HG03280 (cell line): ENCODE measurements around the gene CMBL.

Experiments
- ATAC-seq: cut with Tn5 transposase; IDR thresholded peaks from one replicate; pipeline ENCODE4 v1.9.1; 2021; ENCODE audit warnings: mild to moderate bottlenecking, moderate library complexity; ENCODE audit not compliant: unreplicated experiment

Gene CMBL

DNA sequence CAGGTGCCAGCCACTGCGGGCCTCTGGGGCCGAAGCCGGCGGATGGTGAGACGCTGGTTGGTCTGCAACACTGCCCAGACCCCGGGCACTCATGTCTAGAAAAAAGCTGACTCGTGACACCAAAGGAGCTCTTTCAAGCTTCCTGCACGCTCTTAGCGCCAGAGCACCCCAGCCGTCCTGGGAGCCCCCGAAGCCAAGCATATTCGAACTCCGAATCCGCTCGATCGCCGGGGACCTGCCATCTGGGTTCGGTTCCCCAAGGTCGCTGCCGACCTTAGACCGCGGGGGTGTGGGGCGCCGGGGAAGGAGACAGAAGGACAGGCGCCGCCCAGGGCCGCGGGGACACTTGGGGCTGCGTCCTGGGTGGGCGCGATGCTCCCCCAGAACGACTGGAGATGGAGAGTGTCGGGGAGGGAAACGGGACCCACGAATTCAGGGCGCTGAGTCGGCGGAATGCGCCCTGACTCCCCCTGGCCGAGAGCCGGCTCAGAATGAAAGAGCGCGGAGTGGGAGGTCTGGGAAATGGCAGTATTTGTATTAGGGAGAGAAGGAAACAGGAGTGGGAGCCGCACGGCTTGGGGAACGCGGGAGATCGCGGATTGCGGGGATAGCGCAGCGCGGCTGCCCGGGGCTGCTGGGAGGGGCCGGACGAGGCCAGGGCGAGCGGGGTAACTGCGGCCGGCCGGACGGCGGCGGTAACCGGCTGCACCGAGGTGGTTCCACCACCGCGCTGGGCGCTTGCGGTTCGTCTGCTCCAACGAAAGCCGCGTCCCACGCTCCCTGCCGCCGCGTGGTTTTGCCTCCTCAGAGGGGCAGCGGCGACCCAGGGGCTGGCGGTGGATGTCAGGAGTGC lies 25.7 kb upstream of the CMBL start:
- peak; percentile 78 for ATAC-seq

DNA sequence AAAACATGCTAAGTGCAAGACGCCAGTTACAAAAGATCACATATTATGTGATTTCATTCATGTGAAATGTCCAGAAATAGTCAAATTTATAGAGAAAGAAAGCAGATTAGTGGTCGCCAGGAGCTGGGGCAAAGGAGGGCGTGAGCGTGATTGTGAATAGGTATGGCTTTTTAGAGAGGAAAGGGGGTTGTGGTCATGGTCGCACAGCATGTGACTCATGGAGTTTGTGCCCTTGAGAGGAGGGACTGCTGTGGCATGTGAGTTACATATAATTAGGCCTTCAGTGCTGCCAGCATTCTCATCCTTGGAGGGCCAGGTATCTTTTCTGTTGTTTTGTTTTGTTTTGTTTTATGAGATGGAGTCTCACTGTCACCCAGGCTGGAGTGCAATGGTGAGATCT lies 24.6 kb upstream of the CMBL start:
- no peak for ATAC-seq

DNA sequence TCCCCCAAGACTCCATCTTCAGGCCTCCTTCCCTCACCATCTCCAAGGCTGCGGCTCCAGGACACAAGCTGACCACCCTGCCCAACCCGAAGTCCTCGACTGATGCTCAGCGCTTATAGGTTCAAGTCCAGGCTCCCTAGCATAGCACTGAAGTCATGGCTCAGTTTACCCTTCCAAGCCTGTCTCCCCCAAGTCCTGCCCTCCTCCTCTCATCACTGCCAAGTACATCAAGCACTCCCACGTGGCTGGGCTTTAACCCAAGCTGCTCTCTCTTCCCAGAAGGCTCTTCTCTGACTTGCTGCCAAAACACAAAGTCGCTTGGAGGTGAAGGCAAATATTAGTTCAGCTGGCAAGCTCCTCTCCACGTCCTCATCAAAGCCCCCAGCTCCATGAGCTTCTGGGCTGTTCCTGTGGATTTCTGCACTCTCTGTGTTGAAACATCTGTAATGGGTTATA lies 23.7 kb upstream of the CMBL start:
- ATAC-seq = no peak

DNA sequence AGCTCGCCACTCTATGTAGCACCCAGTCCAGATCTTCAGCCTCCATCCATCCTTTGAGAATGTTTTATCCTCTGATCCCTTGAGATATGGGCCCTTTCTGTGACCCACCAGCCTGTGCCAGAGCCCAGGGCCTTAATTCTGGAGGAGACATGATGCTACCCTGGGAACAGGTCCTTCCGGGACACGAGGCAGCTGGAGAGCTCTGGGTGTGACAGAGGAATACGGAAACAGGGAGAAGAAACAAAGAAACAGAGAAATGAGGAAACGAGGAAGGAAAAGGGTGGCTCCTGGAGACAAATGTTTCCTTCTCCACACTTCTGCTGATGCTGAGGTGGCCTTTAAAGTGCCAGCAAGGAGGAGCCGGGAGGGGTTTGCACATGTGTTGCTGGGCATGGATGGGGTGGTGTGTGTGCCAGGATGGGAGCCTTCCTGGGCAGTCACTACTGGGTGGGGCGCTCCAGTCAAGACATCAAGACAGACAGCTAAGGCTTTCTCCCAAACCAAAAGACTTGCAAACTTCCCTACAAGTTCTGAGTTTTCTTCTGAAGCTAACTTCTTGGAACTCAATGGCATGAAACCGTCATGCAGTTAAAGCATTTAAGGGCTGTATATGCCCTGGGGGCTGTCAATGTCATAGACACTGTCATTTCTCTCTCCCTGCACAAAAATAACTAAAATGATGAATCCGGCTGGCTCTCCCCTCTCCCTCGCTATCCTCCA lies 23.0 kb upstream of the CMBL start:
- no peak for ATAC-seq

DNA sequence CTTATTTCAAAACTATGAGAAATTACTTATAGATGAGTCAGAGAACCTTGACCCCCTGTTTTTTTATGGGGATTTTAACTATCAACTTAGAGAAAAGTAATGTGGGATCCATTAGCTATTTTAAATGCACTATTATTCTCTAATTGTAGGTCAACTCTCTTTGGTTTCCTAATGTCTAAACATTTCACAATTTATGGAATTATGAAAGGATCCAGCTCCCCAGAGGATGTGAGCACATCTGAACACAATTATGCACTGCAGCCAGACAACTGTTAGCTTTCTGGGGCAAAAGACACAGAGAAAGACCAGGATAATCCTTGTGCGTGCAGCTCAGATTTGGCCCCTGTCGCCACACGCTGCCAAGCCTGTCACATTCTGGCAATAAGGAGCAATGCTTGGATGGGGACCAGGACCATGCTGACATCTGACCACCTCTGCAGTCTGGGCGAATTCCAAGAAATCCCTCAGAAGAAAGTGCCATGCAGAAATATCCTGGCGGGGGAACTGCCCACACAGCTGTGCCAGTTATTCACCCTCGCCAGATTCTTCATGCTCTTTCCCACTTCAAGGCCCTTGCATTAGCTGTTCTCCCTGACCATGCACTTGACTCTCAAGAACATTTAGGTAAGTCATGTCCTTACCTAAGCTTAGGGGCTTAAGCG lies 22.2 kb upstream of the CMBL start:
- no peak for ATAC-seq

DNA sequence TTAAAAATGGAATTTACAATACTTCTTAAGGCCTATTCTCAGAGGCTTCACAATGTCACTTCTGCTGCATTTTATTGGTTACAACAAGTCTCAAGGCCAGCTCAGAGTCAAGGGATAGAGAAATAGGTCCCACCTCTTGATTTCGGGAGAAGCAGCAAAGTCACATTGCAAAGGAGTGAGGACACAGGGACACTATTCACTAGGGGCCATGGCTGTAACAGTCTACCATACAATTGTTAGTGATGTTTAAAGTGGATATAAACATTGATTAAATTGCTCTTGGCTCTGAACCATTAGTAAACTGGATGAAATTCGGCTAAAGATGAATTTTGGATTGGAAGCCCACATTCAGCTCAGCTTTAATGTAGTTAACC lies 21.7 kb upstream of the CMBL start:
- no peak for ATAC-seq

DNA sequence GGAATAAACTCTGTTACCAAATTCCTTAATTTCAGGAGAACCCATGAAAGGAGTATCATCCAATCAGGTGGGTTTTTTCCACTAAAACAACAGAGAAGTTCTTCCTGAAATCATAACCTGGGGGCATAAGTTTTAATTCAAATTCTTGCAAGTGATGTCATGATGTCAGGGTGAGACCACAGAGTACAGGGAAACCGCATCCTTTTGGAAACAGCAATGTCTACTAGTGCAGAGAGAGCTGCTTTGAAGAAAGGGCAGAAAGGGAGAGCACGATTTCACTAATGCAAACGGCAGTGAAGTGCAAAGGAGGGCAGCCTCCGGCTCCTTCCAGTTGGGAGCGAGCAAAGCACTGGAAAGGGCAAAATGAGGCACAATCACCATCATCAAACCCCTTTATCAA lies 20.6 kb upstream of the CMBL start:
- no peak for ATAC-seq

DNA sequence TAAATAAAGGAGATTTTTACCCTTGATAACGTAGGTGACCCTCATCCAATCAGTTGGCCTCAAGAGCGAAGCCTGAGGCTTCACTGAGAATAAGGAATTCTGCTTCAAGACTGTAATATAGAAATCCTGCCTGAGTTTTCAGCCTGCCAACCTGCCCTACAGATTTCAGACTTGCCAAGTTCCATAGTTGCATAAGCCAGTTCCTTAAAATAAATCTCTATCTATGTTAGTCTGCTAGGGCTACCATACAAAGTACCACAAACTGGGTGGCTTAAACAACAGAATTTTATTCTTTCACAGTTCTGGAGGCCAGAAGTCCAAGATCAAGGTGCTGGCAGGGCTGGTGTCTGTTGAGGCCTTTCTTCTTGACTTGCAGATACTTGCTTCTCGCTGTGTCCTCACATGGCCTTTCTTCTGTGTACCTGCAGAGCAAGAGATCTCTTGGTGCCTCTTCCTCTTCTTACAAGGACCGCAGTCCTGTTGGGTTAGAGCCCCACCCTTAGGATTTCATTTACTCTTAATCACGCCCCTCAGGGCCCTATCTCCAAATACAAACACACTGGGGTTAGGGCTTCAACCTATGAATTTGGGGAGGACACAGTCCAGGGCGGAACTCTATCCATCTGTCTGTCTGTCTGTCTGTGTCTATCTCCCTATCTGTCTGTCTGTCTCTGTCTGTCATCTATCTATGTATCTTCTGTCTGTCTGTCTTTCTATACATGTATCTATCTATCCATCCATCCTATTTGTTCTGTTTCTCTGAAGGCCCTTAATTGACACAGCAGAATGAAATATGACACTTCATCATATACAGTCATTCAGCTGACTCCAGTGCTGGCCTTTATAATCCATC lies 17.0 kb upstream of the CMBL start:
- no peak for ATAC-seq

DNA sequence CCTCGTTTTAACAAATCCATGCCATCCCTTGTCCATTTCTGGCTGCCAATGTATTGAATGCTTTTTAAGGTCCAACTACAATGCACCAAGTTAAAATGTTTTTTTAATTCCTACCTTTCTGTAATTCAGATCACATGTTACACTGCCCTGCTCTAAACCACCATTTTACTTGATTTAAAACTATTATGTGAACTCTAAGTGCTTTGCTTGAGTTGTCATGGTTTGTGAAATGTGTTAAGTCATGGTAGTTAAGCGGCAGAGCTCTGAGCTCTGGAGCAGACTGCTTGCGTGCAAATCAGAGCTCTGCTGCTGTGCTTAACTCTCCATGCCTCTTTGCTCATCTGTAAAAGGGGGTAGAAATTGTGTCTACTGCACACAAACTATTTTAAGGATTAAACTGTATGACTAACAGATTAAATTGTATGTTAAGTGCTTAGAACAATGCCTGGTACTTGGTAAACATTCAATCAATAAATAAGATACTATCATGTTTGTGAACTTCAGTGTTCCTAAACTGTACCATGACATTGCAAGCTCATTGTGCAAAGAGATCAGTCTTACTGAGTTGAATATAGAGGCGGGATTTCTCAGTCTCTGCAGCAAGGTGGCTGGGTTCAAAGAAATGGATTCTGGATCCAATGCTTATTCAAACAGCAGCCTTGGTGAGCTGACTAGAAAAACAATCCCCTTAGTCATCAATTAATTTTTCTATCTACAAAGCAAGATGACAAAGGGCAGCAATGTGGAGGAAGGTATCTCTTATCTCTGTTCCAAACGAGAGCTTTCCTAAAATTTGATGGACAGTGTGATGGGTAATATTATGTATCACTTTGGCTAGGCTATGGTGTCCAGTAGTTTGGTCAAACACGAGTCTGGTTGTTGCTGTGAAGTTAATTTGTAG lies 16.1 kb upstream of the CMBL start:
- ATAC-seq = no peak

DNA sequence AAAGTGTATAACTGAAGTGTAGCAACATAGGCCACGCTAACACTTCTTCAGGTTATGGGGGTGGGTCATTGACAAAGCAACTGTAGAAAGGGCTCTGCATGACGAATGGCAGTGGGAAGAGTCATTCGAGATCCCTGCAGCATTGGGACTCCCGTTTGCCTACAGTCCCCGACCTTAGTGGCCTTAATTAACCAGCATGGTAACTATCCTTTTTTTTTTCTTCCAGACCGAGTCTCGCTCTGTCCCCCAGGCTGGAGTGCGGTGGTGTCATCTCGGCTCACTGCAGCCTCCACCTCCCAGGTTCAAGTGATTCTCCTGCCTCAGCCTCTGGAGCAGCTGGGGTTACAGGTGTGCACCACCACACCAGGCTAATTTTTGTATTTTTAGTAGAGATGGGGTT lies 14.2 kb upstream of the CMBL start:
- ATAC-seq = no peak

DNA sequence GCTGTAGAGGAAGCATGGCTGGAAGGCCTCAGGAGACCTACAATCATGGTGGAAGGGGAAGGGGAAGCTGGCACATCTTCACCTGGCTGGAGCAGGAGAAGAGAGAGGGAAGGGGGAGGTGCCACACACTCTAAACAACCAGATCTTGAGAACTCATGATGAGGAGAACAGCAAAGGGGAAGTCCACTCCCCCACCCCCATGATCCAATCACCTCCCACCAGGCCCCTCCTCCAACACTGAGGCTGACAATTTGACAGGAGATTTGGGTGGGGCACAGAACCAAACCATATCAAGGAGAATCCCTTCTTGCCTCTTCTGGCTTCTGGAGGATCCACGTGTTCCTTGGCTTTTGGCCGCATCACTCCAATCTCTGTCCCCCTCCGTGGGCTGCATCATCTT lies 13.1 kb upstream of the CMBL start:
- ATAC-seq = no peak

DNA sequence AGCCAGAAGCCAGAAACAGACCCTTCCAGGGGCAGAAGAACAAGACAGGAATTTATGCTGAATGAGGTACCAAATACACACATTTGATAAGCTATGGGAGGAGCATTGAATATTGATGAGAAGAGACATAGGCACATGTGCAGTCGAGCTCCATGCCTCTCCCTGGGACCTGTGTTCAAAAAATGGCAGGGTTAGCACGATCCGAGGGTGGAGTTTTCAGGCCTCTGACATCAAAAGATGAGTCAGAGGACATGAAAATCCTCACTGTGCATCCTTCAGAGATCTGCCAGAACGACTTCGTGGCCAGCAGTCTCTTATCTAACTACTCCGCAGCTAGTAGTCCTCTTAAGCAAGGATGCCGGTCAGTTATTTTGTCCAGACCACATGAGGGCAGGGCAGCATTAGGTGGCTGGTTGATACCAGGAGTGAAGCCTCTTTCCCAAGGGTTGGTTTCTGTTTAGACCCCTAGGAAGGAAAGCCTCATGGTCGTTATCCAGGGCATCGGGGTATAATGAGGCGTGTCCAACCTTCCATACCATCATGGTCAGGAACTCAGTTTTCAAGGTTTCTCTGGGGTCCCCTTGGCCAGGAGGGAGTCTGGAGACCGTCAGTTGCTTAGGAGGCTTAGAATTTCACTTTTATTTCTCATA lies 11.6 kb upstream of the CMBL start:
- no peak for ATAC-seq

DNA sequence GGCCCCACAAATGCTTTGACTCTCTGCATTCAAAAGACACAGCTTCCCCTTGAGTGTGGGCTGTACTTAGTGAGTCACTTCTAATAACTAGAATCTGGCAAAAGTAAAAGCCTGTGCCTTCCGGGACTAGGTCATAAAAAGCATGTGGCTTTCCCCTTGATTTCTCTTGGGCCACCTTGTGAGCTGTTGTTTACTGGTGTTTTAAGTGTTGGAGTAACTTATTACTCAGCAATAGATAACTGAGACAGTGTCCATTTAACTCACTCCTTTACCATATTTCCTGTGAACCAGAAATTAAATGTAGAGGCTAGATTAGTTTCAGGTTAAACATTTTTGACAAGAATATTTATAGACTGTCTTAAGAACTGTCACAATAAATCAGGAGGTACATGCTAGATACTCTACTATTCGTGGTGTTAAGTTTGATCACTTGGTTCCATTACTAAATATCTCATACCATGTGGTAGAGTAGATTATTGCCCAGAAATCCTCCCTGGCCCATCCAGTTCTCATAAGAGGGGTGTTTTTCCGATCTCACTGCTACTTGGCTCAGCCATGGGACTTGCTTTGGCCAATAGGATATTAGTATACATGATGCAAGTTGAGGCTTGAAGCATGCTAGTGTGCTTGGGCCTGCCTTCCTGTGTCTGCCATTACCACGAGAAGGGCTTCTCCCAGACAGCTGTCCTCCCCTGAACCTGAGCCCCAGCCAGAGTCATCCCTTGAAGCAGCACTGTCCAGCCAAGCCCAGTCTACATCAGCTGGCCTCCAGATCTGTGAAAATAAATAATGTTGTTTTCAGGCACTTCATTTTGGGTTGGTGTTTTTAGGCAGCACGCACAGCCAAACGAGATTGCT lies 10.4 kb upstream of the CMBL start:
- no peak for ATAC-seq

DNA sequence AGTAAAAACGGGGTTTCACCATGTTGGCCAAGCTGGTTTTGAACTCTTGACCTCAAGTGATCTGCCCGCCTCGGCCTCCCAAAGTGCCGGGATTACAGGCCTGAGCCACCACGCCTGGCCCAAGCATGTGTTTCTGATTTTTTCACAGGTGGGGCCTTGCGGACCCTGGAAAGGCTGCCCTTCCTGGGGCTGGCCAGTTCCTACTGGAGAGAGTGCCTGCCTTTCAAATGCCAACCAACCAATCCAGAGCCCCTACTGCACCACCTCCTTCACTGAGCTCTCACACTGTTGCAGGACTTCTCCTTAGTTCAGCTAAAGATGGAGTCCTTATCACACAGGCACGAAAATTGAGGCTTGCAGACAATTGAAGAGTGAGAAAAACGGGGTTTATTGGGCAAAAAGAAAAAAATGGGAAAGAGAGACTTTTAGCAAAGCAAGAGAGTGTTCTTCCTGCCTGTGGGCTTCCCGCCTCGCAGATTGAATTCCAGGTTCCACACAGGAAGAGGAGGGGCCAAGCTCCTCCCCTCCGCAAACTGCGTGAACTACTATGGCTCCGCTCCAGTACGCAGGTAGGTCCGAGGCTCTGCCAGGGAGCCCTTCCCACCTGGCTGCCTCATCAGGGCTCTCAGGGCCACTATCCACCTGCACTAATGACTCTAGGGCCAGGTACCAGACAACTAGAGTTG lies 8.3 kb upstream of the CMBL start:
- ATAC-seq = no peak

DNA sequence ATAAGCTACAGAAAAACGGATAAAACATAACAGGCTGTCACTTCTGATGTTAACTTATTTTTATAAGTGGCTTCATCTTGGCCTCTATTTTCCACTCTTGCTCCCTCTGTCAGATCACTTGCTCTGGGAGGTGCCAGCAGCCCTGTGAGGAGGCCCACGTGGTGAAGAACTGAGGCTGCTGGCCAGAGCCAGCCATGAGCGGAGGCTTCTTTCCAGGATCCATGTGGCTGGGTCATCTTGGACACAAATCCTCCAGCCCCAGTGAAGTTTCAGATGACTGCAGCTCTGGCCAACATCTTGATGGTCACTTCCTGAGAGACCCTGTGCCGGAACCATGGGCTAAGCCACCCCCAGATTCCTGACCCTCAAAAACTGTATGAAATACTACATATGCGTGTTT lies 7.5 kb upstream of the CMBL start:
- ATAC-seq = no peak

DNA sequence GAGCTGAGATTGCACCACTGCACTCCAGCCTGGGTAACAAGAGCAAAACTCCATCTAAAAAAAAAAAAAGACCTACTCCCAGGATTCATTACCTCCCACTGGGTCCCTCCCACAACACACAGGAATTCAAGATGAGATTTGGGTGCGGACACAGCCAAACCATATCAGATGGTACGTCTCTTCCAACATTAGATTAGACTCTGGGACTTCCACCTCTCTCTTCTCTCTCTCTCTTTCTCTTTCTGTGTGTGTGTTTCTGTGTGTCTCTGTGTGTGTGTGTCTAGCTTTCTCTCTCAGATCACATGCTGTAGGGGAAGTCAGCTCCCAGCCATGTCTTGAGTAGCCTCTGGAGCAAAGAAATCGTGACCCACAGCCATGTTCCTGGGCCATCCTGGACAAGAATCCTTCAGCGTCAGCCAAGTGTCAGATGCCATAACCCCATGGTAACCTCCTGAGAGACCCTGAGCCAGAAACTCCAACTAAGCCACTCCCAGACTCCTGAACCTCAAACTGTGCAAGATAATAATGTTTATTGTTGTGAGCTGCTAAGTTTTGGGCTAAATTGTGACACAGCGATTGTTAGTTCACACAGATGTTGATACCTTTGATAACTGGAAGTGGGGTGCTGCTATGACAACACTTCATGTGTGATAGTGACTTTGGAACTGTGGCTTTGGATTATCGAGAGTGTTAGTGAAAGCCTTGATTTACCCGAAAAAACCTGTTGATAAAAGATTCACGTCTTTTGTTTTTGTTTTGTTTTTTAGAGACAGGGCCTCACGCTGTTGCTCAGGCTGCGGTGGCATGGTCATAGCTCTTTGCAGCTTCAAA lies 4.1 kb upstream of the CMBL start:
- ATAC-seq = no peak
